Brain microvascular endothelial cell (primary cell): ENCODE measurements around the gene VEGFA.

ENCODE experiments used
- DNase-seq: peaks from one replicate; pipeline ENCODE4 v3.0.0-alpha.2; 2020
- H3K27ac ChIP-seq: fragments of 250-450 bp; sonication (Bioruptor Pico); 2 replicates; pipeline ENCODE4 v1.5.1; 2020; ENCODE audit warnings: mild to moderate bottlenecking, moderate library complexity
- H3K27me3 ChIP-seq: fragments of 250-450 bp; sonication (Bioruptor Pico); replicated peaks from 2 replicates; pipeline ENCODE4 v1.5.1; 2020; ENCODE audit warnings: mild to moderate bottlenecking
- H3K36me3 ChIP-seq: fragments of 250-450 bp; sonication (Bioruptor Pico); replicated peaks from 2 replicates; pipeline ENCODE4 v1.5.1; 2020; ENCODE audit warnings: mild to moderate bottlenecking
- H3K4me3 ChIP-seq: 2 replicates; pipeline ENCODE4 v1.5.1; 2011; ENCODE audit warnings: low read depth, mild to moderate bottlenecking, control low read depth, low read length, moderate library complexity
- in situ Hi-C: cut with HindIII; loops from 2 replicates; pipeline ENCODE4 v1.10.0; 2017; ENCODE audit warnings: low sequenced_read_pairs, low pct_ligation_motif_present
- TF ChIP-seq, protein P1 (sequence below): IDR thresholded peaks from 2 replicates; pipeline ENCODE4 v1.5.1; 2011; ENCODE audit warnings: low read depth, mild to moderate bottlenecking, moderate library complexity, low read length, control low read depth, inconsistent platforms; ENCODE audit errors: missing control alignments

VEGFA gene

DNA sequence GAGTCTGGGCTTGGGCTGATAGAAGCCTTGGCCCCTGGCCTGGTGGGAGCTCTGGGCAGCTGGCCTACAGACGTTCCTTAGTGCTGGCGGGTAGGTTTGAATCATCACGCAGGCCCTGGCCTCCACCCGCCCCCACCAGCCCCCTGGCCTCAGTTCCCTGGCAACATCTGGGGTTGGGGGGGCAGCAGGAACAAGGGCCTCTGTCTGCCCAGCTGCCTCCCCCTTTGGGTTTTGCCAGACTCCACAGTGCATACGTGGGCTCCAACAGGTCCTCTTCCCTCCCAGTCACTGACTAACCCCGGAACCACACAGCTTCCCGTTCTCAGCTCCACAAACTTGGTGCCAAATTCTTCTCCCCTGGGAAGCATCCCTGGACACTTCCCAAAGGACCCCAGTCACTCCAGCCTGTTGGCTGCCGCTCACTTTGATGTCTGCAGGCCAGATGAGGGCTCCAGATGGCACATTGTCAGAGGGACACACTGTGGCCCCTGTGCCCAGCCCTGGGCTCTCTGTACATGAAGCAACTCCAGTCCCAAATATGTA lies 957 bp upstream of the VEGFA start:
- Histone ChIP-seq H3K27ac (no peak overlapping the region), H3K36me3 (no peaks in the 10 kb centered on the region), H3K27me3 (no peaks in the 10 kb centered on the region), H3K4me3 (no peak overlapping the region)
- TF ChIP-seq, protein P1, sequence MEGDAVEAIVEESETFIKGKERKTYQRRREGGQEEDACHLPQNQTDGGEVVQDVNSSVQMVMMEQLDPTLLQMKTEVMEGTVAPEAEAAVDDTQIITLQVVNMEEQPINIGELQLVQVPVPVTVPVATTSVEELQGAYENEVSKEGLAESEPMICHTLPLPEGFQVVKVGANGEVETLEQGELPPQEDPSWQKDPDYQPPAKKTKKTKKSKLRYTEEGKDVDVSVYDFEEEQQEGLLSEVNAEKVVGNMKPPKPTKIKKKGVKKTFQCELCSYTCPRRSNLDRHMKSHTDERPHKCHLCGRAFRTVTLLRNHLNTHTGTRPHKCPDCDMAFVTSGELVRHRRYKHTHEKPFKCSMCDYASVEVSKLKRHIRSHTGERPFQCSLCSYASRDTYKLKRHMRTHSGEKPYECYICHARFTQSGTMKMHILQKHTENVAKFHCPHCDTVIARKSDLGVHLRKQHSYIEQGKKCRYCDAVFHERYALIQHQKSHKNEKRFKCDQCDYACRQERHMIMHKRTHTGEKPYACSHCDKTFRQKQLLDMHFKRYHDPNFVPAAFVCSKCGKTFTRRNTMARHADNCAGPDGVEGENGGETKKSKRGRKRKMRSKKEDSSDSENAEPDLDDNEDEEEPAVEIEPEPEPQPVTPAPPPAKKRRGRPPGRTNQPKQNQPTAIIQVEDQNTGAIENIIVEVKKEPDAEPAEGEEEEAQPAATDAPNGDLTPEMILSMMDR, result no peak
- peak; percentile 27 for DNase-seq
- in situ Hi-C loops, result no loop called here

DNA sequence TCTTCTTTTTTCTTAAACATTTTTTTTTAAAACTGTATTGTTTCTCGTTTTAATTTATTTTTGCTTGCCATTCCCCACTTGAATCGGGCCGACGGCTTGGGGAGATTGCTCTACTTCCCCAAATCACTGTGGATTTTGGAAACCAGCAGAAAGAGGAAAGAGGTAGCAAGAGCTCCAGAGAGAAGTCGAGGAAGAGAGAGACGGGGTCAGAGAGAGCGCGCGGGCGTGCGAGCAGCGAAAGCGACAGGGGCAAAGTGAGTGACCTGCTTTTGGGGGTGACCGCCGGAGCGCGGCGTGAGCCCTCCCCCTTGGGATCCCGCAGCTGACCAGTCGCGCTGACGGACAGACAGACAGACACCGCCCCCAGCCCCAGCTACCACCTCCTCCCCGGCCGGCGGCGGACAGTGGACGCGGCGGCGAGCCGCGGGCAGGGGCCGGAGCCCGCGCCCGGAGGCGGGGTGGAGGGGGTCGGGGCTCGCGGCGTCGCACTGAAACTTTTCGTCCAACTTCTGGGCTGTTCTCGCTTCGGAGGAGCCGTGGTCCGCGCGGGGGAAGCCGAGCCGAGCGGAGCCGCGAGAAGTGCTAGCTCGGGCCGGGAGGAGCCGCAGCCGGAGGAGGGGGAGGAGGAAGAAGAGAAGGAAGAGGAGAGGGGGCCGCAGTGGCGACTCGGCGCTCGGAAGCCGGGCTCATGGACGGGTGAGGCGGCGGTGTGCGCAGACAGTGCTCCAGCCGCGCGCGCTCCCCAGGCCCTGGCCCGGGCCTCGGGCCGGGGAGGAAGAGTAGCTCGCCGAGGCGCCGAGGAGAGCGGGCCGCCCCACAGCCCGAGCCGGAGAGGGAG lies 580 bp downstream of the VEGFA start:
- no peaks in the 10 kb centered on the region for H3K36me3 ChIP-seq
- no peaks in the 10 kb centered on the region for H3K27me3 ChIP-seq
- H3K27ac ChIP-seq, result peak overlapping the region; percentile 81
- peak; percentile 65 for DNase-seq
- in situ Hi-C loops, result no loop called here
- TF ChIP-seq, protein P1, result no peak
- peak overlapping the region; percentile 97 for H3K4me3 ChIP-seq

DNA sequence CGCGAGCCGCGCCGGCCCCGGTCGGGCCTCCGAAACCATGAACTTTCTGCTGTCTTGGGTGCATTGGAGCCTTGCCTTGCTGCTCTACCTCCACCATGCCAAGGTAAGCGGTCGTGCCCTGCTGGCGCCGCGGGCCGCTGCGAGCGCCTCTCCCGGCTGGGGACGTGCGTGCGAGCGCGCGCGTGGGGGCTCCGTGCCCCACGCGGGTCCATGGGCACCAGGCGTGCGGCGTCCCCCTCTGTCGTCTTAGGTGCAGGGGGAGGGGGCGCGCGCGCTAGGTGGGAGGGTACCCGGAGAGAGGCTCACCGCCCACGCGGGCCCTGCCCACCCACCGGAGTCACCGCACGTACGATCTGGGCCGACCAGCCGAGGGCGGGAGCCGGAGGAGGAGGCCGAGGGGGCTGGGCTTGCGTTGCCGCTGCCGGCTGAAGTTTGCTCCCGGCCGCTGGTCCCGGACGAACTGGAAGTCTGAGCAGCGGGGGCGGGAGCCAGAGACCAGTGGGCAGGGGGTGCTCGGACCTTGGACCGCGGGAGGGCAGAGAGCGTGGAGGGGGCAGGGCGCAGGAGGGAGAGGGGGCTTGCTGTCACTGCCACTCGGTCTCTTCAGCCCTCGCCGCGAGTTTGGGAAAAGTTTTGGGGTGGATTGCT lies 1.3 kb downstream of the VEGFA start:
- TF ChIP-seq, protein P1, result no peak
- in situ Hi-C loops, result no loop called here
- peak; percentile 43 for DNase-seq
- Histone ChIP-seq H3K27me3 (no peaks in the 10 kb centered on the region), H3K4me3 (peak overlapping the region; percentile 97), H3K36me3 (peaks cover 3% of the 10 kb centered on the region), H3K27ac (peak overlapping the region; percentile 81)

DNA sequence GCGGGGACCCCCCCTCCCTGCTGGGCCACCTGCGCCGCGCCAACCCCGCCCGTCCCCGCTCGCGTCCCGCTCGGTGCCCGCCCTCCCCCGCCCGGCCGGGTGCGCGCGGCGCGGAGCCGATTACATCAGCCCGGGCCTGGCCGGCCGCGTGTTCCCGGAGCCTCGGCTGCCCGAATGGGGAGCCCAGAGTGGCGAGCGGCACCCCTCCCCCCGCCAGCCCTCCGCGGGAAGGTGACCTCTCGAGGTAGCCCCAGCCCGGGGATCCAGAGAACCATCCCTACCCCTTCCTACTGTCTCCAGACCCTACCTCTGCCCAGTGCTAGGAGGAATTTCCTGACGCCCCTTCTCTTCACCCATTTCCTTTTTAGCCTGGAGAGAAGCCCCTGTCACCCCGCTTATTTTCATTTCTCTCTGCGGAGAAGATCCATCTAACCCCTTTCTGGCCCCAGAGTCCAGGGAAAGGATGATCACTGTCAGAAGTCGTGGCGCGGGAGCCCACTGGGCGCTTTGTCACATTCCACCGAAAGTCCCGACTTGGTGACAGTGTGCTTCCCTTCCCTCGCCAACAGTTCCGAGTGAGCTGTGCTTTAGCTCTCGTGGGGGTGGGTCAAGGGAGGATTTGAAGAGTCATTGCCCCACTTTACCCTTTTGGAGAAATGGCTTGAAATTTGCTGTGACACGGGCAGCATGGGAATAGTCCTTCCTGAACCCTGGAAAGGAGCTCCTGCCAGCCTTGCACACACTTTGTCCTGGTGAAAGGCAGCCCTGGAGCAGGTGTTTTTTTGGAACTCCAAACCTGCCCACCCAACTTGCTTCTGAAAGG lies 2.1 kb downstream of the VEGFA start:
- in situ Hi-C loops, result no loop called here

DNA sequence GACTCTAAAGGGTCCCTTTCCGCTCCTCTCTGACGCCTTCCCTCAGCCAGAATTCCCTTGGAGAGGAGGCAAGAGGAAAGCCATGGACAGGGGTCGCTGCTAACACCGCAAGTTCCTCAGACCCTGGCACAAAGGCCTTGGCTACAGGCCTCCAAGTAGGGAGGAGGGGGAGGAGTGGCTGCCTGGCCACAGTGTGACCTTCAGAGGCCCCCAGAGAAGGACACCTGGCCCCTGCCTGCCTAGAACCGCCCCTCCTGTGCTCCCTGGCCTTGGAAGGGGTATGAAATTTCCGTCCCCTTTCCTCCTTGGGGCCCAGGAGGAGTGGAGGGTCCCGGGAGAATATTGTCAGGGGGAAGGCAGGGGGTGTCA lies 2.7 kb downstream of the VEGFA start:
- TF ChIP-seq, protein P1, result no peak
- no peak for DNase-seq
- Histone ChIP-seq H3K27me3 (no peaks in the 10 kb centered on the region), H3K36me3 (peaks cover 16% of the 10 kb centered on the region), H3K4me3 (peak overlapping the region; percentile 97), H3K27ac (peak overlapping the region; percentile 81)
- in situ Hi-C loops, result no loop called here

More for the DNA sequence above, 2.1 kb downstream of the VEGFA start:
- DNase-seq, result peak; percentile 29
- Histone ChIP-seq H3K27ac (peak overlapping the region; percentile 81), H3K36me3 (peaks cover 10% of the 10 kb centered on the region), H3K27me3 (no peaks in the 10 kb centered on the region), H3K4me3 (peak overlapping the region; percentile 97)
- TF ChIP-seq, protein P1, result no peak
